Neuronal stem cell (in vitro differentiated cells): Measurements from ENCODE around the gene GPR151.

Experiments
- DNase-seq: peaks from one replicate; pipeline ENCODE4 v3.0.0-alpha.2; 2013; ENCODE audit warnings: low spot score
- H2AFZ ChIP-seq: one replicate; pipeline ENCODE4 v1.6.1; 2013; ENCODE audit warnings: mild to moderate bottlenecking, low read length, inconsistent platforms
- H2AK5ac ChIP-seq: 2 replicates; pipeline ENCODE4 v1.6.1; 2013; ENCODE audit warnings: low read depth, mild to moderate bottlenecking, inconsistent platforms, low read length, moderate library complexity, mixed read lengths
- H2BK120ac ChIP-seq: 2 replicates; pipeline ENCODE4 v1.6.1; 2013; ENCODE audit warnings: low read depth, mild to moderate bottlenecking, inconsistent platforms, low read length, moderate library complexity, mixed read lengths
- H2BK12ac ChIP-seq: one replicate; pipeline ENCODE4 v1.6.1; 2013; ENCODE audit warnings: low read length, inconsistent platforms
- H2BK15ac ChIP-seq: 2 replicates; pipeline ENCODE4 v1.6.1; 2013; ENCODE audit warnings: mild to moderate bottlenecking, low read length, inconsistent platforms, mixed read lengths
- H2BK5ac ChIP-seq: one replicate; pipeline ENCODE4 v1.6.1; 2013; ENCODE audit warnings: inconsistent platforms, mild to moderate bottlenecking, low read length, moderate library complexity
- H3K14ac ChIP-seq: one replicate; pipeline ENCODE4 v1.6.1; 2013; ENCODE audit warnings: low read length, inconsistent platforms
- H3K18ac ChIP-seq: 2 replicates; pipeline ENCODE4 v1.6.1; 2013; ENCODE audit warnings: low read length, inconsistent platforms
- H3K23ac ChIP-seq: 2 replicates; pipeline ENCODE4 v1.6.1; 2013; ENCODE audit warnings: low read depth, mild to moderate bottlenecking, mixed read lengths, low read length, inconsistent platforms; ENCODE audit not compliant: poor library complexity
- H3K27ac ChIP-seq: replicated peaks from 3 replicates; pipeline ENCODE4 v1.5.1; 2013; ENCODE audit warnings: low read length, inconsistent platforms
- H3K27me3 ChIP-seq, 3 experiments: 2 replicates each; pipeline ENCODE4 v1.6.1; 2013; ENCODE audit warnings: low read length in 3 of 3, mild to moderate bottlenecking in 2 of 3, inconsistent platforms in 1 of 3, low read depth in 1 of 3, mixed read lengths in 1 of 3, moderate library complexity in 1 of 3; ENCODE audit not compliant: control insufficient read depth in 3 of 3, insufficient read depth in 3 of 3
- H3K36me3 ChIP-seq, 2 donors: replicated peaks in 1 of 2; 2 replicates each; pipeline ENCODE4 v1.6.1; 2013; ENCODE audit warnings: low read length in 2 of 2; ENCODE audit not compliant: control insufficient read depth in 2 of 2, insufficient read depth in 2 of 2
- H3K4ac ChIP-seq: 2 replicates; pipeline ENCODE4 v1.6.1; 2013; ENCODE audit warnings: inconsistent platforms, mild to moderate bottlenecking, low read length, moderate library complexity
- H3K4me1 ChIP-seq, 2 donors: 1 replicate in 1 of 2; 2 replicates in 1 of 2; pipeline ENCODE4 v1.6.1; 2013; ENCODE audit warnings: low read length in 2 of 2, low read depth in 1 of 2; ENCODE audit not compliant: control insufficient read depth in 2 of 2, insufficient read depth in 1 of 2
- H3K4me2 ChIP-seq: one replicate; pipeline ENCODE4 v1.6.1; 2013; ENCODE audit warnings: mild to moderate bottlenecking, low read length, inconsistent platforms; ENCODE audit not compliant: insufficient read depth, poor library complexity, severe bottlenecking
- H3K4me3 ChIP-seq, 2 donors: 2 replicates each; pipeline ENCODE4 v1.5.1; 2013; ENCODE audit warnings: low read length in 2 of 2, mild to moderate bottlenecking in 2 of 2, inconsistent platforms in 1 of 2, moderate library complexity in 1 of 2
- H3K79me1 ChIP-seq: one replicate; pipeline ENCODE4 v1.6.1; 2013; ENCODE audit warnings: low read depth, mild to moderate bottlenecking, inconsistent platforms, low read length, moderate library complexity
- H3K9ac ChIP-seq: one replicate; pipeline ENCODE4 v1.6.1; 2013; ENCODE audit warnings: mild to moderate bottlenecking, low read depth, low read length, inconsistent platforms; ENCODE audit not compliant: poor library complexity
- H3K9me3 ChIP-seq, 2 donors: replicated peaks in 1 of 2; 2 replicates each; pipeline versions ENCODE3 to v1.6.1; 2013; ENCODE audit warnings: low read length in 2 of 2, mild to moderate bottlenecking in 2 of 2, inconsistent platforms in 1 of 2, low read depth in 1 of 2, mixed read lengths in 1 of 2, moderate library complexity in 1 of 2; ENCODE audit not compliant: control insufficient read depth in 2 of 2, insufficient read depth in 1 of 2
- H4K8ac ChIP-seq: one replicate; pipeline ENCODE4 v1.6.1; 2013; ENCODE audit warnings: low read depth, mild to moderate bottlenecking, inconsistent platforms, low read length, moderate library complexity
- H4K91ac ChIP-seq: one replicate; pipeline ENCODE4 v1.6.1; 2013; ENCODE audit warnings: low read length, low read depth, mild to moderate bottlenecking, inconsistent platforms; ENCODE audit not compliant: poor library complexity
- WGBS, 2 donors: extraction: QIAGEN DNeasy Blood & Tissue Kit; methylation state at CpG; one replicate each; pipeline ENCODE4 v1.1.7; 2013; ENCODE audit warnings: missing lambda C conversion rate in 2 of 2, mixed read lengths in 1 of 2; ENCODE audit not compliant: insufficient read length in 2 of 2, insufficient replicate concordance in 1 of 2; ENCODE audit errors: extremely low coverage in 2 of 2; 5-methylcytosine and 5-hydroxymethylcytosine counted together

Gene GPR151

GRCh38 chr5:146482775-146483174 lies 33.2 kb downstream of the GPR151 start:
- Histone ChIP-seq H2AK5ac (no peak overlapping the region), H2BK5ac (no peak overlapping the region), H2BK12ac (no peak overlapping the region), H4K8ac (no peak overlapping the region), H3K9ac (no peak overlapping the region), H3K4ac (no peak overlapping the region), H3K14ac (no peak overlapping the region), H3K79me1 (no peaks in the 10 kb centered on the region), H3K18ac (no peak overlapping the region), H3K27me3 (no peaks in the 10 kb centered on the region), H3K4me2 (no peak overlapping the region), H2BK15ac (no peak overlapping the region), H3K36me3 (peaks cover 6 to 100% of the 10 kb centered on the region in 2 donors), H3K4me1 (no peaks in the 10 kb centered on the region), H3K9me3 (peaks cover 0 to 2% of the 10 kb centered on the region in 2 donors), H3K23ac (no peak overlapping the region), H2BK120ac (no peak overlapping the region), H3K27ac (no peak overlapping the region), H3K4me3 (no peak overlapping the region), H4K91ac (no peak overlapping the region), H2AFZ (no peak overlapping the region)
- no peak for DNase-seq
- no CpG with 5 or more reads among the region's 2 CpGs for WGBS, 2 donors

- Histone ChIP-seq H3K4ac (no peak overlapping the region), H3K4me2 (no peak overlapping the region), H3K14ac (no peak overlapping the region), H2AK5ac (no peak overlapping the region), H3K9me3 (no peaks in the 10 kb centered on the region), H3K9ac (no peak overlapping the region), H2BK5ac (no peak overlapping the region), H3K23ac (no peak overlapping the region), H4K91ac (no peak overlapping the region), H2AFZ (no peak overlapping the region), H2BK12ac (no peak overlapping the region), H3K27me3 (no peaks in the 10 kb centered on the region), H2BK120ac (no peak overlapping the region), H3K4me1 (no peaks in the 10 kb centered on the region), H2BK15ac (no peak overlapping the region), H3K27ac (no peak overlapping the region), H3K79me1 (no peaks in the 10 kb centered on the region), H3K18ac (no peak overlapping the region), H3K4me3 (no peak overlapping the region), H3K36me3 (peaks cover 22 to 98% of the 10 kb centered on the region in 2 donors), H4K8ac (no peak overlapping the region)
- no CpG with 5 or more reads among the region's 1 CpG for WGBS, 2 donors
- DNase-seq = no peak
Observed at GRCh38 chr5:146475906-146476305, 40.1 kb downstream of the GPR151 start.

- Histone ChIP-seq H3K4ac (no peak overlapping the region), H3K36me3 (peaks cover 20 to 98% of the 10 kb centered on the region in 2 donors), H2BK5ac (no peak overlapping the region), H3K4me3 (no peak overlapping the region), H3K9me3 (no peaks in the 10 kb centered on the region), H2AFZ (no peak overlapping the region), H3K79me1 (no peaks in the 10 kb centered on the region), H2BK15ac (no peak overlapping the region), H2BK120ac (no peak overlapping the region), H3K18ac (no peak overlapping the region), H3K23ac (no peak overlapping the region), H3K4me1 (no peaks in the 10 kb centered on the region), H3K9ac (no peak overlapping the region), H3K4me2 (no peak overlapping the region), H2AK5ac (no peak overlapping the region), H3K27ac (no peak overlapping the region), H4K91ac (no peak overlapping the region), H3K27me3 (no peaks in the 10 kb centered on the region), H2BK12ac (no peak overlapping the region), H3K14ac (no peak overlapping the region), H4K8ac (no peak overlapping the region)
- DNase-seq = no peak
- WGBS, 2 donors = no CpG with 5 or more reads among the region's 4 CpGs
Observed at GRCh38 chr5:146475190-146475780, 40.7 kb downstream of the GPR151 start.

GRCh38 chr5:146474065-146474464 lies 41.9 kb downstream of the GPR151 start:
- Histone ChIP-seq H3K14ac (no peak overlapping the region), H3K4me1 (no peaks in the 10 kb centered on the region), H3K9me3 (no peaks in the 10 kb centered on the region), H4K91ac (no peak overlapping the region), H3K27me3 (no peaks in the 10 kb centered on the region), H4K8ac (no peak overlapping the region), H2BK120ac (no peak overlapping the region), H3K27ac (no peak overlapping the region), H2BK12ac (no peak overlapping the region), H2BK15ac (no peak overlapping the region), H3K18ac (no peak overlapping the region), H3K23ac (no peak overlapping the region), H3K79me1 (no peaks in the 10 kb centered on the region), H3K9ac (no peak overlapping the region), H2BK5ac (no peak overlapping the region), H3K36me3 (peaks cover 20 to 98% of the 10 kb centered on the region in 2 donors), H3K4me3 (no peak overlapping the region), H3K4me2 (no peak overlapping the region), H2AFZ (no peak overlapping the region), H3K4ac (no peak overlapping the region), H2AK5ac (no peak overlapping the region)
- DNase-seq = no peak
- no CpG with 5 or more reads among the region's 1 CpG for WGBS, 2 donors
